OCI-LY3 (cell line): ENCODE measurements around the gene SCAF1.

ENCODE experiments used
- H2AFZ ChIP-seq: fragments of 200-600, 300-600 bp; shearing (Covaris generic); 2 replicates; pipeline ENCODE4 v1.6.0; 2014; ENCODE audit warnings: antibody characterized with exemption, low read depth, low read length
- H3K27ac ChIP-seq: fragments of 200-600, 300-600 bp; sonication (generic); 2 replicates; pipeline ENCODE4 v1.5.1; 2014; ENCODE audit warnings: mild to moderate bottlenecking, low read length, moderate library complexity, mixed read lengths
- H3K27me3 ChIP-seq: fragments of 200-600, 300-600 bp; sonication (generic); 2 replicates; pipeline ENCODE4 v1.6.1; 2014; ENCODE audit warnings: low read depth, low read length, mixed read lengths
- H3K36me3 ChIP-seq: fragments of 200-600, 300-600 bp; sonication (generic); replicated peaks from 2 replicates; pipeline ENCODE3; 2014; ENCODE audit warnings: low read depth, low read length, mixed read lengths
- H3K4me1 ChIP-seq: fragments of 300-600, 200-600 bp; sonication (generic); 2 replicates; pipeline ENCODE4 v1.6.1; 2014; ENCODE audit warnings: low read length, mixed read lengths
- H3K4me2 ChIP-seq: fragments of 200-600, 300-600 bp; sonication (generic); 2 replicates; pipeline ENCODE4 v1.6.1; 2014; ENCODE audit warnings: low read length, mixed read lengths
- H3K4me3 ChIP-seq: fragments of 300-600, 200-600 bp; sonication (generic); 2 replicates; pipeline ENCODE4 v1.5.1; 2014; ENCODE audit warnings: antibody characterized with exemption, mild to moderate bottlenecking, low read length, moderate library complexity
- H3K79me2 ChIP-seq: fragments of 300-600, 200-600 bp; shearing (Covaris generic); 2 replicates; pipeline ENCODE4 v1.6.1; 2014; ENCODE audit warnings: mild to moderate bottlenecking, low read length, mixed read lengths
- H3K9ac ChIP-seq: fragments of 300-600, 200-600 bp; shearing (Covaris generic); 2 replicates; pipeline ENCODE4 v1.6.0; 2014; ENCODE audit warnings: mild to moderate bottlenecking, low read length, moderate library complexity
- H3K9me3 ChIP-seq: fragments of 200-600, 300-600 bp; shearing (Covaris generic); 2 replicates; pipeline ENCODE4 v1.6.1; 2014; ENCODE audit warnings: low read length, mixed read lengths; ENCODE audit not compliant: insufficient read depth
- H4K20me1 ChIP-seq: fragments of 200-600, 300-600 bp; sonication (generic); 2 replicates; pipeline ENCODE4 v1.6.1; 2016; ENCODE audit warnings: low read length, mixed read lengths; ENCODE audit not compliant: insufficient read depth
- EZH2phosphoT487 ChIP-seq: fragments of 200-600 bp; shearing (Covaris generic); IDR thresholded peaks from 2 replicates; pipeline ENCODE4 v1.6.1; 2018; ENCODE audit warnings: antibody characterized with exemption, mixed run types, low read depth
- TF ChIP-seq, protein P1 (sequence below): fragments of 200-600, 300-600 bp; sonication (generic); IDR thresholded peaks from 2 replicates; pipeline ENCODE4 v1.5.1; 2014; ENCODE audit warnings: antibody characterized with exemption, low read length, low read depth

The SCAF1 gene

DNA sequence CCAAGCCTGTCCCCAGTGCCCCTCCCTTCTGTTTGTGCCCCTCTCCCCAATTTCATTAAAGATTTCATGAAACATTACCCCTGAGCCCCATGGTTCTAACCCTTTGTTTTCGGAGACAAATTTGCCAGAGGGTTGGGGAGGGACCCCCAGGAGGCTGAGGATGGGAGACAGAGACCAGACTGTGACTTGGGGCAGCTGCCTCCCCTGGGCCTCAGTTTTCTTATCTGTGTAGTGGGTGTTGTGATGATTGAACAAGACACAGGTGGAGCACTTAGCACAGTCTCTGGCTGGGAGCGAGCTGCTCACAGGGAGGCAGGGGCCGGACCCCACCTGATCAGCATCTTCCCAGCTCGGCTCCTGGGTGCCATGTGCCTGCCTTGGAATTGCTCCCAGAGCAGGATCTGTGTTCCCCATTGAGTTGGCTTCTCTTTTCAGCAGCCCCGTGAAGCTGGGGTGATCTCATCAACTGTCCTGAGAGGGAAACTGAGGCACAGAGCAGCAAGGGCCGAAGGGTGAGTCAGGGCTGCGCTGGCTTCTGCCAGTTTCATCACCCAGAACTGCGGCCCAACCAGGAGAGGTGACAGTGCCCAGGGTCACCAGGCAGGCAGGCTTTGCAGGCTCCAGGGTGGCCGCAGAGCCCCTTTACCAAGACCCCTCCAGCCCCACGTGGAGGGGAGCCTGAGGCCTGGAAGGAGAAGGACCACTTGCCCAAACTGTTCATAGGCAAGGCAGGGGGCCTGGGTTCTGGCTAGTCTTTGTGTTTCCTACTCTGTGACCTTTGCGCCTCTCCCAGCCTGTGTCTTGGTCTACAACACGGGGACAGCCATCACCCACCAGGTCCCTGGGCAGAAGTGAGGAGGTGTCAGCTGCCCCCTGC is 16.8 kb downstream of the SCAF1 start:
- Histone ChIP-seq H3K79me2 (peaks cover 7% of the 10 kb centered on the region; the same call in 1 of the 2 replicates), H3K9ac (no peak overlapping the region), H4K20me1 (0 out of 2 replicates have a peak, but pooled peaks cover 8% of the 10 kb centered on the region), H3K4me1 (peaks cover under 1% of the 10 kb centered on the region; the same call in 1 of the 2 replicates), H3K4me3 (no peak overlapping the region), H2AFZ (no peak overlapping the region), H3K36me3 (peaks cover 77% of the 10 kb centered on the region), H3K9me3 (no peaks in the 10 kb centered on the region), H3K27me3 (no peaks in the 10 kb centered on the region), H3K27ac (no peak overlapping the region), H3K4me2 (no peak overlapping the region)
- no peak for TF ChIP-seq EZH2phosphoT487
- TF ChIP-seq, protein P1, sequence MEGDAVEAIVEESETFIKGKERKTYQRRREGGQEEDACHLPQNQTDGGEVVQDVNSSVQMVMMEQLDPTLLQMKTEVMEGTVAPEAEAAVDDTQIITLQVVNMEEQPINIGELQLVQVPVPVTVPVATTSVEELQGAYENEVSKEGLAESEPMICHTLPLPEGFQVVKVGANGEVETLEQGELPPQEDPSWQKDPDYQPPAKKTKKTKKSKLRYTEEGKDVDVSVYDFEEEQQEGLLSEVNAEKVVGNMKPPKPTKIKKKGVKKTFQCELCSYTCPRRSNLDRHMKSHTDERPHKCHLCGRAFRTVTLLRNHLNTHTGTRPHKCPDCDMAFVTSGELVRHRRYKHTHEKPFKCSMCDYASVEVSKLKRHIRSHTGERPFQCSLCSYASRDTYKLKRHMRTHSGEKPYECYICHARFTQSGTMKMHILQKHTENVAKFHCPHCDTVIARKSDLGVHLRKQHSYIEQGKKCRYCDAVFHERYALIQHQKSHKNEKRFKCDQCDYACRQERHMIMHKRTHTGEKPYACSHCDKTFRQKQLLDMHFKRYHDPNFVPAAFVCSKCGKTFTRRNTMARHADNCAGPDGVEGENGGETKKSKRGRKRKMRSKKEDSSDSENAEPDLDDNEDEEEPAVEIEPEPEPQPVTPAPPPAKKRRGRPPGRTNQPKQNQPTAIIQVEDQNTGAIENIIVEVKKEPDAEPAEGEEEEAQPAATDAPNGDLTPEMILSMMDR, result no peak

DNA sequence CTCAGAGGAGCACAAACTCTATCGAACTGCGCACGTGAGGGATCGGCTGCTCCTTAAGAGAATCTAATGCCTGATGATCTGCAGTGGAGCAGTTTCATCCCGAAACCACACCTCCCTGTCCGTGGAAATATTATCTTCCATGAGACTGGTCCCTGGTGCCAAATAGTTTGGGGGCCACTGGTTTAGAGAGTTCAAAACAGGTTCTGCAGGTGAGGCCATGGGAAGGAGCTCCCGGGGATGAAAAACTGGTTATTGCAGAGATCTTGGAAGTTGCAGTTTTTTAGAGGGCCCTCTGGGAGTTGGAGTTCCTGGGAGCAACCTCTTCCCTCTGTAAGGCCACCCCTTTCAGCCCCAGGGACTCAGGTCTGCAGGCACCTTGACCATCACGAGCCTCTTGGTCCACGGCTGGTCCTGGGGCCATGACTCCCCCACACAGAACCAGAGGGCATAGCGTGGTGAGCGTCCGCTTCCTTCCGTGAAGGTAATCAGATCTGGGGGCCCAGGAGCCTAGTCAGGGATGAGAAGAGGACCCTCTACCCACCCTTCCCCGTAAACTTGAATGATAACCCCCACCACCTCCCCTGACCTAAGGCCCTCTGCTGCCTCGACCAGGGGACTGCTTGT is 18.4 kb downstream of the SCAF1 start:
- Histone ChIP-seq H3K4me3 (no peak overlapping the region), H3K9me3 (no peaks in the 10 kb centered on the region), H3K4me1 (peaks cover 4% of the 10 kb centered on the region; the same call in 1 of the 2 replicates), H3K79me2 (peaks cover 23% of the 10 kb centered on the region), H3K4me2 (no peak overlapping the region), H4K20me1 (peaks cover 12% of the 10 kb centered on the region), H3K9ac (no peak overlapping the region), H3K27me3 (no peaks in the 10 kb centered on the region), H2AFZ (no peak overlapping the region), H3K27ac (no peak overlapping the region), H3K36me3 (peaks cover 63% of the 10 kb centered on the region)
- no peak for TF ChIP-seq EZH2phosphoT487
- TF ChIP-seq, protein P1, result no peak

DNA sequence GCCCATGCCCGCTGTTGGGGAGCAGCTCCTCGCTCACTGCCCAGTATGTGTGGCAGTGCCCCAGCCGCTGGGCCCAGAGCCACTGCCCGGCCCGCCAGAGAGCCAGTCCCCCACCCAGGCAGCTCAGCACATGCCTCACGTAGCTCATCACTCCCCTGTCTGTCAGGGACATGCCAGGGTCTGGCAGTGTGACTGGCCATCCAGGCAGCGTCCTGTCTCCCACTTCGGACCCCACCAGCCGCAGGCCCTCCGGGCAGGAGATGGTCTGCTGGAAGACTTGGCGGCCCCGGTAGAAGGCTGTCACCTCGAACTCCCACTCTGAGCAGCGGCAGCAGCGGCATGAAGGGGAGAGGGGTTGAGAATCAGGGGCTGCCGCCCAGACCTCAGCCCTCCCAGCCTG is 20.0 kb downstream of the SCAF1 start:
- peaks cover 53% of the 10 kb centered on the region for H3K36me3 ChIP-seq
- H3K4me2 ChIP-seq, result no peak overlapping the region
- no peaks in the 10 kb centered on the region for H3K9me3 ChIP-seq
- TF ChIP-seq EZH2phosphoT487, result no peak
- TF ChIP-seq, protein P1, result no peak
- H3K4me1 ChIP-seq, result peaks cover 11% of the 10 kb centered on the region
- no peak overlapping the region for H2AFZ ChIP-seq
- H3K27ac ChIP-seq, result no peak overlapping the region
- no peak overlapping the region for H3K4me3 ChIP-seq
- peaks cover 36% of the 10 kb centered on the region for H3K79me2 ChIP-seq
- peaks cover 12% of the 10 kb centered on the region for H4K20me1 ChIP-seq
- H3K27me3 ChIP-seq, result no peaks in the 10 kb centered on the region
- H3K9ac ChIP-seq, result no peak overlapping the region

DNA sequence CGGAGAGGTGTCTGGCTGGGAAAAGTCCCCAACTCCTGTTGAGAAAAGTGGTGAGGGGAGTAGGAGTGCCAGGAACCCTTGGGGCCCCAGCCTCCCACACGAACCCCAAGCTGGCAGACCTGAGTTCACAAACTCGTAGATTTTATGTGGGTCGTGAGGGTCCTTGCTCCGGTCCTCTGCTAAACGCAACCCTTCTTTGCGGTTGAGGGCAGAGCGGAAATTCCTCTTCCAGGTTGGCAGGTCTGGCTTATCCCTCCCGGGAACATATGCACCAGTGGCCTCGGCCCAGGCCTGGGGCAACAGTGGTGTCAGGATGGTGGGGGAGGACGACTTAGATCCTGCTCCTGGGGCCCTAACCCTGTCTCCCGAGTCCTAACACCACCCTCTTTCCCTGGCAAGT is 21.2 kb downstream of the SCAF1 start:
- peaks cover 42% of the 10 kb centered on the region for H3K79me2 ChIP-seq
- peaks cover 48% of the 10 kb centered on the region for H3K36me3 ChIP-seq
- peaks cover 14% of the 10 kb centered on the region for H3K4me1 ChIP-seq
- no peaks in the 10 kb centered on the region for H3K9me3 ChIP-seq
- TF ChIP-seq, protein P1, result no peak
- H2AFZ ChIP-seq, result no peak overlapping the region
- H3K4me3 ChIP-seq, result no peak overlapping the region
- H4K20me1 ChIP-seq, result peaks cover 12% of the 10 kb centered on the region
- H3K4me2 ChIP-seq, result no peak overlapping the region
- no peak overlapping the region for H3K27ac ChIP-seq
- H3K9ac ChIP-seq, result no peak overlapping the region
- no peaks in the 10 kb centered on the region for H3K27me3 ChIP-seq
